Right ventricle myocardium inferior (tissue), 1 donor: ENCODE measurements around the gene CCDC121. TPM values are rescaled to one million over a fixed set of nuclear protein-coding genes. Genes with fewer than 3 reads are reported as not detected.
"Not testable (repeated sequence)": the region's sequence is repeated elsewhere in the genome, so short reads cannot be mapped to it uniquely, and the experiment has no call there.

Source experiments
- ATAC-seq: fragments of 200-7000 bp; cut with Tn5 transposase; one replicate; pipeline ENCODE4 v1.9.1; 2020; ENCODE audit warnings: mild to moderate bottlenecking, moderate library complexity
- DNase-seq: peaks from one replicate; pipeline ENCODE4 v3.0.0; 2021; ENCODE audit errors: missing footprints
- intact Hi-C: fragments of 100-400 bp; cut with DNase I; formaldehyde crosslinking; loops from one replicate; pipeline ENCODE4 v1.11.0; 2022
- total RNA-seq: library from RNA; stranded (reverse); fragmentation: NEBNext Ultra II Directional; extraction: Animal tissue kit (Norgen Biotek cat#: 25700); gene quantifications from one replicate; pipeline ENCODE4 v1.2.1, GENCODE V29; 2021
- donor health status: DM: no; HTN: yes; CAD: no; lungs with severe emphysema.

Gene CCDC121
- total RNA-seq, 1 donor from 2014 or later: 6.2 TPM

DNA sequence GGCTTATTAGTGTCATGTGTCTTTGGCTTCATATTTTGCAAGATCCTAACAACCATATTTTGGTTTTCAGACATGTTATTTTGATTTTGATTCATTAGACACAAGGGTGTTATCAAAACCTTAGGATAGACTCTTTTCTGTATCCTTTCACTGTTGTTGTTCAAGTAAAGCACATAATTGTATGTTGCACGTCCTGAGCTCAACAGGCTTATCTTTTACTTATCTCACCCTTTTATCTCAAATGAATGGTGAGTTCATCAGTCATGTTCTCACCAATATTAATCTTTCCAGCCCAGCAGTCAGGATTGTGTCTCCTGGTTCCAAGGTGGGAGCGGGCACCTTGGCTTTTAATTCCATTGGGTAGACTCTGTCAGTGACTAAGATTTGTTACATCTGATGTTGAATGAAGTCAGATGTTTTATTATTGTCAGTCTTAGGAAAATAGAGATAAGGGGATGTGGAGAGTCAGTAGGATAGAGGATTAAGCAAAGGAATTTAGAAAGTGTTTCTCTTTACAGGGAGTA, 12.0 kb upstream of the CCDC121 start:
- intact Hi-C loops: no loop called here
- no peak for DNase-seq
- no peak for ATAC-seq

DNA sequence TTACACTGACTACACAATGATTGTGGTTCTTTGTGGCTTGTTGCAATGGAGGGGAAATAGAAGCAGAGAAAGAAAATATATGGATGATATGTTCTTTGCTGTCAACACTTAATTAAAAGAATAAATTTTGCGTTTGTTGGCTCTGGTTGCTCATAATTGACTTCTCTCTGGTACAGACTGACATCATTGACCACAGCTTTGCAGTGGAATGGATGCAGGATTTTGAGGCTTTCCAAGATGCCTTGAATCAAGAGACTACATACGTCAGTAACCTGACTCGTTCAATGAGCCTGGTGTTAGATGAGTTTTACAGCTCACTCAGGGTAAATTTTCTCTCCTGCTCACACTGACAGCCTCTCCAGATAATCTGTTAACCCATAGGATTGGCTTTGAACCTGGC, 9.9 kb upstream of the CCDC121 start:
- DNase-seq (no peak), ATAC-seq (no peak)
- intact Hi-C loops: no loop called here

DNA sequence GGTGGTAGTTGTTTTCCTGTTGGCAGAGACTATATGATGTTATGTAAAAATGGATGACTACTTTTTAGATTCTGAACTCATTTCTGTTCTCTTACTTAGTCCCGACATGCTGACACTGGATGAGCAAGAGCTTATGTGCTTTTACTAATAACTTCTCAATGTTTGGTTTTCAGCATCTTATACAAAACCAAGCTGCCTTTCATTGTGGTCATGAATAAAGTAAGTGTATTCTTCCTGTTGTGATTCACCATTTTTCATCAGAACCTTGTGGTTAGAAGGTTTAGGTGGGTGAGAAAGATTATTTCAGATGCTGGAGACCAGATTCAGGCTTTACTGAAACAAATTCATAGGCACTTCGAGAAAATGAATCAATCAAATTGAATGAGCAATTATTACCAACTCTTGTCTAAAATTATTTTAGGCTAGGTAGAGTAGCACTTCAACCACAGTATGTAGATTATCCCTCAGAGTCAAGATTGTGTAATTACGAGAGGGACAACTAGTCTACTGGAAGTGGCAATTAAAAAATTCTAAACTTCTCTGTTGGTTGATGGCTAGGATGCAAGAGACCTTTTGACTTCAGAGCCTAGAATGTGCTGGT, 9.3 kb upstream of the CCDC121 start:
- DNase-seq: no peak
- intact Hi-C loops: no loop called here
- ATAC-seq: no peak

DNA sequence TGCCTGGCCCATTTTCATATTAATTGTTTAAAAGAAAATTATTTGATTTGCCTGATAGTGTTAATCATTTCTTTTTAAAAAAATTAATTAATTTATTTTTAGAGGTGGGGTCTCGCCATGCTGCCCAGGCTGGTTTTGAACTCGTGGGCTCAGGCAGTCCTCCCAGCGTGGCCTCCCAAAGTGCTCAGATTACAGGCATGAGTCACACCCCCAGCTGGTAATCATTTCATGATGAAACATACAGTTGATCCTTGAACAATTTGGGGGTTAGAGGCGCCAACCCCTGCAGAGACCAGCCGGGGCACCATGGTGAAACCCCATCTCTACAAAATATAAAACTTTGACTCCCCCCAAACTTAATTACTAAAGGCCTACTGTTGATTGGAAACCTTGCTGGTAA, 8.0 kb upstream of the CCDC121 start:
- DNase-seq: no peak
- no peak for ATAC-seq
- intact Hi-C loops: no loop called here

DNA sequence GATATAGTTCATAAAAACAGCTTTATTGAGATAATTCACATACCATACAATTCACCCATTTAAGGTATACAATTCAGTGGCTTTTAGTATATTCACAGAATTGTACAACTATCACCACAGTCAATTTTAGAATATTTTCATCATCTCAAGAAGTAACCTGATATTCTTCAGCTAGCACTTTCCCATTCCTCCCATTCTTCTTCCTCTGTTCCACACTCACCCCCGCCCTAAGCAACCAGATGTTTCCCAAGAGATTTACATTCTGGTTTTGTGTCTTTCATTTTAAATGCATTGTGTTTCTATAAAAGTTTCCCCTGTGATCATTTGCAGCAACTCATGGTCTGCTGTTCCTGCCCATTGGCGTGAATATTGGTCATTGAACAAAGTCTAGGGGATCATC, 5.5 kb upstream of the CCDC121 start:
- DNase-seq: no peak
- intact Hi-C loops: no loop called here
- ATAC-seq: no peak

DNA sequence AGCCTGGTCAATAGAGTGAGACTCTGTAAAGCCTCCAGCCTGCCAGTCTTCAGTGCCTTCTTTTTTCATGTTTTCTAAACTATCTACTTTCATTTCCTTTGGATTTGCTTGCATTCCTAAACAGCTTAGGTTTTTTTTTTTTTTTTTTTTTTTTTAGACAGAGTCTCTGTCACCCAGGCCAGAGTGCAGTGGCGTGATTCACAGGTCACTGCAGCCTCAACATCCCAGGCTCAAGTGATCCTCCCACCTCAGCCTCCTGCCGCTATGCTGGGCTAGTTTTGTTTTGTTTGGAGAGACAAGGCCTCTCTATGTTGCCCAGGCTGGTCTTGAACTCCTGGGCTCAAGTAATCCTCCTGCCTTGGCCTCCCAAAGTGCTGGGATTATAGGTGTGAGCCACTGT, 1.4 kb upstream of the CCDC121 start:
- intact Hi-C loops, DNase-seq, ATAC-seq: not testable (repeated sequence)

DNA sequence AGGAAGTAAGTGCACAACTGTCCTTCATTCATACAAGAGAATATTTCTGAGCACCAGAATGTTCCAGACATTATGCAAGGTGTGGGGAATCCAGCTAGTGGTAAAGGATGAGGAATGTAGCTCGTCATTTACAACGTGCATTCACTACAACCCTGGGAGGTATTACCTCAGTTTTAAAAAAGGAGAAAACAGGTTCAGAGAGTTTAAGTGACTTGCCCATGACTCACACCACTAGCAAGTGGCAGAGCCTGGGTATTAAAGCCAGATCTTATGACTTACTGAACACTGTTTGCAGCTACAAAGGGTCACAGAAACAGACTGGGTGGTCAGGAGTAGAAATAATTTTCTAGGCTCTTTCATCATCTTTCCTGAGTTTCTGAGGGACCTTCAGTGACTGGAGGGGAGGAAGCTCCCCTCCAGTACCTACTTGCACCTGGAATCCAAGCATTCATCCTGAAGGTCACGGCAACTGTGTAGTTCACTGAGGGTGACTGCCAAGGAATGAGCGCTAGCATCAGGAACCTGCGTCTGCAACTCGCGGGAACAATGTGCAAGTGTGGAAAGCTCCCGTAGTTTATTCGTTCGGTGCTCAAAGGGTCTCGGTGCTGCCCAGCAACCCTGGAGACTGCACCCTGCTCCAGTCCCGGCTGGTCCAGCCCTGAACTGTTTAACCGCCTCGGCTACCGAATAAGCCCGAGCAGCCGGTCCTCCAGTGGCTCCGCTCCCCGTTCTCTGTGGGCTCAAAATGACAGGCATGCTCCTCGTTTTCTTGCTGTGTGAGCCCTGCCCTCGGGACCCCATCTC, 647 bp downstream of the CCDC121 start:
- DNase-seq: no peak
- intact Hi-C loops: no loop called here
- peak; percentile 36 for ATAC-seq

DNA sequence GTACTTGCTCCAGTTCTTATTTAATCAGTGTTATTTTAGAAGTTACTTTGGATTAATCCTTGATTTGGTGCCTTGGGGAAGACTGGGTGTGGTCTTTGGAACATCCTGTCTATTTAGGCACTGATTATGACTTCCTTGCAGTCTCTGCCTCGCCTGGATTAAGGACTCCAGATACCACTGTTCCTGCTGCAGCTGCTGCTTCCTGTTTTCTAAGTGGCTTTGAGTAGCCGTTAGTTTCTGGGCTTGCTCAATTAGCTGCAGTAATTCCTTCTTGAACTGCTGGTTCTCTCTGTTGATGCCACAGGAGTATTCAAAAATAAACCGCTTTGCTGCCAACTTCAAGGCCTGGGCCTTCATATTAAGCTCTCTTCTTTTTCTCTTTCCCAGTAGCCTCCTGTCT, 1.9 kb downstream of the CCDC121 start:
- DNase-seq, ATAC-seq, intact Hi-C loops: not testable (repeated sequence)

DNA sequence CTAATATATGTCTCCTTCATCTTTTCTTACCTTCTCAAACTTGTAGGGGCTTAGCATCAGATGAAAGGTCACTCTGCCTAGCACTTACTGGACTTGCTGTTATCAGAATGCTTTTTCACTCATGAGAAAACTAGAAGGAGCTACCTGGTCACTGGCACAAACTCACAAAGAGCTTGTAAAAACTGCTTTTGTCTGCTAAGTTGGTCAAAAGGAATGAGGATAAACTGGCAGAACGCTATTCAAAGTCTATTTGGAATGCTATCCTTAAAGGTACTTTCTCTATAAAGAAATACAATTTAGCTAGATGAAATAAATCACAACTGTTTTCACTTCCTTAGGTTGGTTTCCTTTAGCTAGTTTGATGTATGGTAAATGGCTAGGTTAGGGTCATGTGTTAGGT, 2.5 kb downstream of the CCDC121 start:
- intact Hi-C loops, ATAC-seq, DNase-seq: not testable (repeated sequence)

DNA sequence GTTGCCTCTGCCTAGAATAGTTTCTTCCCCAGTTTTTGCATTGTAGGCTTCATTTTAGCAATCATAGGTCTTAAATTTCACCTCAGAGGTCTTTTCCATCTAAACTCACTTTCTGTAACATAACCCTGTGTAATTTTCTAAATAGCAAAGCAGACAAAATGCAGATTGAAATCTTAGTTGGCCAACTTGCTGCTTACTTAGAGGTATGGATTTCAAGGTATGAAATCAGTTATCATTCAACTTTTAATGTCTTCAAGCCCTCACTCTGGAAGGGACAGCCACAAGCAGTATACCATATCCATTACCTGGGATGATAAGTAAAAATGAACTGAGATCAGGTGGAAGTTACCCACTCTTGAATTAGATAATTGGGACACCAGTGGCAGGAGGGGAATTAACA, 3.9 kb downstream of the CCDC121 start:
- no peak for ATAC-seq
- DNase-seq: no peak
- intact Hi-C loops: no loop called here

DNA sequence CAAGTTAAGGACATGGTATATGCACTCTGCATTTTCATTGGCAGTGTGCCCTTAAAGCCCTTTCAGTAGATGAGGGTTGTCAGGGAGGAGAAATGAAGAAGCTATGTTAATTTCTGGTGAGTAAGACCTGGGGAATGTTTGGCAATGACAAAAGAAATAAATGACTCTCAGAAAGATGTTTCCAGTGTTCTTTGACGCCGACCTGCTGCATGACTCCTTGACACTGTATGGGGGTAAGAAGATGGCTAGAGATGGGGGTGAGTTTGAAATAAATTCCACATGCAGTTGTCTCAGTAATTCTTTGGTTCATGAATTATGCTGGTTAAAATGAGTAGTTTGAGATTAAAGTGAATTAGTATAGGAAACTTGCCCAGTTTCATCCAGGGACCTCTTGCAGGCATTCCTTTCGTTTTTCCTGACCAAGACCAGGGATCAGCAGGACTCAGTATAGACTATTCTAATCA, 5.9 kb downstream of the CCDC121 start:
- intact Hi-C loops: no loop called here
- ATAC-seq: no peak

DNA sequence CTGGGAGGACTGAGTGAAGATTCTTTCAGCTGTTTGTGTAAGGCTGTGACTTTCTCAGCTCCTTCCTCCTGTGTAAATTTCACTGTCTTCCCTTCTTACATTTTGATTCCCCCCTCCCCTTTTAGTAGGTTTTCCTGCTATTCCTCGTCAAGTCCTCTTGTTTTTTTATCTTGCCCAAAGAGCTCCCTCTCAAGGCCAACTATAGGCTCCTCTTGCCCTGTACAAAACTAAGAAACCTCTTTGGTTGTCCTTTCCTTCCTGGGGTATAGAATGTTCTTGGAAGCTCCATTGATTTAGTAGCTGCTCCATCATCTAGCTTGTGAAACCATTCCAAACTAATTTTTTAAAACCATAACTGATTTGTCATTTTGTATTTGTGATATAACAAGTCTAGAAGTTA, 7.3 kb downstream of the CCDC121 start:
- no peak for DNase-seq
- intact Hi-C loops: no loop called here
- no peak for ATAC-seq

More for the DNA sequence above, 5.9 kb downstream of the CCDC121 start:
- DNase-seq: no peak

DNA sequence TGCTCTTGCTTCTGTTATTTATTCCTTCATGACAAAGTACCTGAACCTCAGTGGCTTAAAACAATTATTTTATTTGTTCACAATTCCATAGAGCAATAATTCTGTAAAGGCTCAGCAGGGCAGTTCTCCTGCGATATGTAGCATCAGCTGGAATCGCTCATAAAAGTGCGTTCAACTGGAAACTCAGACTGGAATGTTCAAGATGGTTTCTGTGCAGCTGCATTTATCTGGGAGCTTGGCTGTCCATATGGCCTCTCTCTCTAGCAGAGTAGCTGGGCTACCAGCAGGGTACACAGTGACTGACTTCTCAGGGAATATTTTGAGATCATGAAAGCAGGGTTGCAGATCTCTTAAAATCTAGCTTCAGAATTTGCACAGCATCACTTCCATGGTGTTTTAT, 13.5 kb downstream of the CCDC121 start:
- DNase-seq (no peak), ATAC-seq (no peak)
- intact Hi-C loops: no loop called here

DNA sequence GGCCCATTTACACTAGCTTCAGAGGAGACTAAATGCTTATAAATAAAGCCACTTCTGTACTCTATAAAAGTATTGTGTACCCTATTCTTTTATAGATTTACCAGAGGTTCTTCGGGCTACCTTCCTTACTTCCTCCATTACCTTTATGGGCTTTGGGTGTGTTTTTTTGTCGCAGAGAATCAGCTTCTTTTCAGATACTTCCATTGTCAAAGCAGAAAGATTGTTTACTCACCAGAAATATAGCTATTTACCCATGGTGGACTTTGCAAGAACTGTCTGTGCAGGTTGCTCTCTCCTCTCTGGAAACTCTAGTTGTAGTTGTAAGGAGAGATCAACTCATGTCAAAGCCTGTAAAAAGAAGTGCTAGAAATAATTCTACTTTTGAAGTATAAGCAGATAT, 14.8 kb downstream of the CCDC121 start:
- DNase-seq: no peak
- intact Hi-C loops: no loop called here
- ATAC-seq: no peak

DNA sequence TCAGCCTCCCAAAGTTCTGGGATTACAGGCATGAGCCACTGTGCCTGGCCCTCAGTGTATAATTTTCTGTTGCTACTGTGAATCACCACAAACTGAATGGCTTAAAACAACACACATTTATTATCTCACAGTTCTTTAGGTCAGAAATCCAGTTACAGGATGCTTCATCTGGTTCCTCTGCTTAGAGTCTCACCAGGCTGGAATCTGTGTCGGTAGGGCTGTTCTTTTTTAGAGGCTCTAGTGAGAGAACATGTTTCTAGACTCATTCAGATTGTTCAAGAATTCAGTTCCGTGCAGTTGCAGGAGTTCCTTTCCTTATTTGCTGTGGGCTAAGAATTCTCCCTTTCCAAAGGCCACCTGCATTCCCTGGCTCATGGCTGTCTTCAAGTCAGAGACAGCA, 22.2 kb downstream of the CCDC121 start:
- no peak for ATAC-seq
- intact Hi-C loops: no loop called here
- no peak for DNase-seq

DNA sequence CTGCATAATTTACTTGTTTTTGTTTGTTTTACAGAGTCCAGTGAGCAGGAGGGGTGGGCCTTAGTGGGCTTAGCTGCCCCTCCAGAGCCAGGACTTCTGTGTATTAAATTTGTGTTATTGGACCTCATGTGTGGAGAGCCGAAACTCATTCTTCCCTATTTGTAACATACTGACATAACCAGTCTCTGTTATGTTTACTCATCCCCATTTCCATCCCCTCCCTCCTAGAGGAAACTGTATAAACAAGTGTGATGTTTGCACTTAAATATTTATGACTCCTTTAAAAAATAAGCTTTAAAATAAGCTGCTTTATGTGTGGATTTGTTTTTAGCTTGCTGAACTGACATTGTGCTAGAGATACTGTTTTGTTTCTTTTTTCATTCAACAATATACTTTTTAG, 32.2 kb downstream of the CCDC121 start:
- intact Hi-C loops: no loop called here
- DNase-seq (no peak), ATAC-seq (no peak)

DNA sequence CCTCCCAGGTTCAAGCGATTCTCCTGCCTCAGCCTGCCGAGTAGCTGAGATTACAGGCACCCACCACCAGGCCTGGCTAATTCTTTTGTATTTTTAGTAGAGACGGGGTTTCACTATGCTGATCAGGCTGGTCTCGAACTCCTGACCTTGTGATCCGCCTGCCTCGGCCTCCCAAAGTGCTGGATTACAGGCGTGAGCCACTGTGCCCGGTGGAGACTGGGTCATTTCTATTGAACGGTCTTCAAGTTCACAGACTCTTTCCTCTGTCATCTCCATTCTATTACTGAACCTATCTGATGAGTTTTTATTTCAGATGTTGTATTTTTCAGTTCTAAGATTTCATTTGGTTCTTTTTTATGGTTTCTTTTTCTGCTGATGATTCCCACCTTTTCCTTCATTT, 33.4 kb downstream of the CCDC121 start:
- ATAC-seq, DNase-seq, intact Hi-C loops: not testable (repeated sequence)

DNA sequence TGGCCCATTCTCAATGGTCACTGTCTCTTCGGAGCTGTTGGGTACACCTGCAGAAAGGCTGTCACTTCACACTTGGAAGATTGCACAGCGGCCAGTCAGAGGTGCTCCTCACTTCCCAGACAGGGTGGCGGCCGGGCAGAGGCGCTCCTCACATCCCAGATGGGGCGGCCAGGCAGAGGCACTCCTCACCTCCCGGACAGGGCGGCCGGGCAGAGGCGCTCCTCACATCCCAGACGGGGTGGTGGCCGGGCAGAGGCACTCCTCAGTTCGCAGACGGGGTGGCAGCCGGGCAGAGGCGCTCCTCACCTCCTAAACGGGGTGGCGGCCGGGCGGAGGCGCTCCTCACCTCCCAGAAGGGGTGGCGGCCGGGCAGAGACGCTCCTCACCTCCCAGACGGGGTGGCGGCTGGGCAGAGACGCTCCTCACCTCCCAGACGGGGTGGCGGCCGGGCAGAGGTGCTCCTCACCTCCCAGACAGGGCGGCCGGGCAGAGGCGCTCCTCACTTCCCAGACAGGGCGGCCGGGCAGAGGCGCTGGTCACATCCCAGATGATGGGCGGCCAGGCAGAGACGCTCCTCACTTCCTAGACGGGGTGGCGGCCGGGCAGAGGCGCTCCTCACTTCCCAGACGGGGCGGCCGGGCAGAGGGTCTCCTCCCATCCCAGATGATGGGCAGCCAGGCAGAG, 34.6 kb downstream of the CCDC121 start:
- intact Hi-C loops: not testable (repeated sequence)

DNA sequence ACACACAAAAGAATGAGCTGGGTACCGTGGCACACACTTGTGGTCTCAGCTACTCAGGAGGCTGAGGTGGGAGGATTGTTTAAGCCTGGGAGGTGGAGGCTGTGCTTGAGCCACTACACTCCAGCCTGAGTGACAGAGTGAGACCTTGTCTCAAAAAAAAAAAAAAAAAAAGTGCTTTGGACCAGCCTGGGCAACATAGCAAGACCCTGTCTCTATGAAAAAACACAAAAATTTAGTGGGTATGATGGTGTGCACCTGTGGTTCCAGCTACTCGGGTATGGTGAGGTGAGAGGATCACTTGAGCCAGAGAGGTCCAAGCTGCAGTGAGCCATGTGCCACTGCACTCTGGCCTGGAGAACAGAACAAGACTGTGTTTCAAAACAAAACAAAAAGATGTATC, 35.6 kb downstream of the CCDC121 start:
- no peak for DNase-seq
- intact Hi-C loops: no loop called here
- no peak for ATAC-seq

More for the DNA sequence above, 34.6 kb downstream of the CCDC121 start:
- ATAC-seq, DNase-seq: not testable (repeated sequence)

DNA sequence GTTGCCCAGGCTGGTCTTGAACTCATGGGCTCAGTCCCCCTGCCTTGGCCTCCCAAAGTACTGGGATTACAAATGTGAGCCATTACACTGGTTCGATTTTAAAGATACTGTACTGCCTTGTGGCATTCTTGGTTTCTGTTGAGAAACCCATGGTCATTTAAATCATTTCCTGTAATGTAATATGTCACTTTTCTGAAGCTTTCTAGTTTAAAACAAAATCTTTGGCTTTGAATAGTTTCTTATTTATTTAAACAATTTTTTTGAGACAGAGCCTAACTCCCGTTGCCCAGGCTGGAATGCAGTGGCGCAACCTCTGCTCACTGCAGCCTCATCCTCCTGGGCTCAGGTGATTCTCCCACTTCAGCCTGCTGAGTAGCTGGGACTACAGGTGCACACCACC, 37.1 kb downstream of the CCDC121 start:
- ATAC-seq (no peak), DNase-seq (no peak)
- intact Hi-C loops: no loop called here
